ENCODE results near the gene CLEC1A.
A peak's percentile ranks its signal among the peaks of the same experiment; 100 is the strongest.

The CLEC1A gene

DNA sequence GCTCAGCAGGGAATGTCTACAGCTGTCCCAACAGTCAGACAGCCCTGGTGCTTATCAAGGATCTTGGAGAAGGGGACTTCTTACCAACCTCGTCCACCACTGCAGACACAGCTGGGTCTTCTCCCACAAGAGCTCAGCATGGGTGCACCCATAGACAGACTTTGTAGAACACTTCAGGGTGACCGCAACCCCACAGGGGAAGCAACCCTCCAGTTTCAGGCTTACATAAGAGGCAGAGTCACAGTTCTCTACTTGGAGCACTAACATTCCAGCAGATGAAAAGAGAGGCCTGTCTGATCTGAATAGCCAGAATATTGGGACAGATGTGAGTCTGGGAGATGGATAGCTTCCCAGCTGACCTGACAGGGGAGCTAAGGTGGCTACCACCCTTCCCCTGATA is 3.5 kb upstream of the CLEC1A start:
- no peak overlapping the region for H3K4me3 ChIP-seq (ENCODE audit: low read depth, low read length)
- DNase-seq (ENCODE audit: low read depth) = no peak
- TF ChIP-seq, protein P1, sequence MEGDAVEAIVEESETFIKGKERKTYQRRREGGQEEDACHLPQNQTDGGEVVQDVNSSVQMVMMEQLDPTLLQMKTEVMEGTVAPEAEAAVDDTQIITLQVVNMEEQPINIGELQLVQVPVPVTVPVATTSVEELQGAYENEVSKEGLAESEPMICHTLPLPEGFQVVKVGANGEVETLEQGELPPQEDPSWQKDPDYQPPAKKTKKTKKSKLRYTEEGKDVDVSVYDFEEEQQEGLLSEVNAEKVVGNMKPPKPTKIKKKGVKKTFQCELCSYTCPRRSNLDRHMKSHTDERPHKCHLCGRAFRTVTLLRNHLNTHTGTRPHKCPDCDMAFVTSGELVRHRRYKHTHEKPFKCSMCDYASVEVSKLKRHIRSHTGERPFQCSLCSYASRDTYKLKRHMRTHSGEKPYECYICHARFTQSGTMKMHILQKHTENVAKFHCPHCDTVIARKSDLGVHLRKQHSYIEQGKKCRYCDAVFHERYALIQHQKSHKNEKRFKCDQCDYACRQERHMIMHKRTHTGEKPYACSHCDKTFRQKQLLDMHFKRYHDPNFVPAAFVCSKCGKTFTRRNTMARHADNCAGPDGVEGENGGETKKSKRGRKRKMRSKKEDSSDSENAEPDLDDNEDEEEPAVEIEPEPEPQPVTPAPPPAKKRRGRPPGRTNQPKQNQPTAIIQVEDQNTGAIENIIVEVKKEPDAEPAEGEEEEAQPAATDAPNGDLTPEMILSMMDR (IDR thresholded peaks at IDR 0.05; ENCODE audit: control insufficient read depth, extremely low read depth, insufficient read depth) = no peak

DNA sequence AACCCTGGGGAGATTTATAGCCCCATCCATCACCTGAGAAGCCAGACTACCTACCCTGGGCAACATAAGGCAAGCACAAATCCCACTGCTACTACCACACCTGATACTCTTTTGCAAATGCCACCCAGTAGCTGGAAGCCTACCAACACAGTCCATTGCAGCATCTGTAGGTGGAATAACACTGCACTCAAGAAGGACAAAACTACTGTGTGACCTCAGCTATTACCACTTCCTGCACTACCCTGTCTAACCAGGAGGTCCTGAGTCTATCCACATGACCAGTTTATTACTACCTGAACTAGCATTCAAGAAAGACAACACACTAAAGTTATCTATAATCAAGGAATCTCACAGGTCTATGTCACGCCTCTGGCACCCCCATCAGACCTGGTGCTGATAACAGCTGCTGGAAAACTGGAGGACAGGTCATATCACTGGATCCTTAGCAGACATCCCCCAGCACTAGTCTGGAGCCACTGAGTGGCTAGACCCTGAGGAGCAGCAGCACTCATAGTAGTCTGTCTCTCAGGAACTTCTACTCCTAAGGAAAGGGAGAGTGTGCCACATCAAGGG is 2.9 kb upstream of the CLEC1A start:
- H3K4me3 ChIP-seq (ENCODE audit: low read depth, low read length) = no peak overlapping the region
- TF ChIP-seq, protein P1 (IDR thresholded peaks at IDR 0.05; ENCODE audit: control insufficient read depth, extremely low read depth, insufficient read depth) = no peak
- no peak for DNase-seq (ENCODE audit: low read depth)

DNA sequence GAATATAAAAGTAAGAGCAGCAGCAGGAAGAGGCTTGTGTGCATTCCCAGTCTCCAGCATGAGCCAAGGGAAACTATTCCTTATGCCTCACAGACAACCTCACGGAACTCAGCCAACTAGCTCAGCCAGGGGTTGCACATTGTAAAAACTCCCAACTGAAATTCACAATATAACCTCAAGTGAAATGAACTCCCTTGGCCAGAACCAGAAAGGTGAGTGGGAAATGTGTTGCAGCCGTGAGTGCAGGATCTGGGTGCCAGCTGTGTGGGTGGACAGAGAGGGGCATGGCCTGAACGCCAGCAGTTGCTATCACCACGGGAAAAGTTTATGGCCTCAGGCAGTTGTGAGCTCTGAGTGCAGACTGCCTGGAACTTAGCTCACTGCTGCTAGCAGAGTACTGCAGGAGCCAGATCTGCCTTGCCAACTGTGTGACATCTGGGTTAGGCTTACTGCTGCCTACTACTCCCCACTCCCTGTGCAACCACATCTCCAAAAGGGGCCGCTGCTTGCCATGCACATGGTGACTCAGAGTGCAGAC is 2.3 kb upstream of the CLEC1A start:
- DNase-seq (ENCODE audit: low read depth) = peak; percentile 56
- TF ChIP-seq, protein P1 (IDR thresholded peaks at IDR 0.05; ENCODE audit: control insufficient read depth, extremely low read depth, insufficient read depth) = no peak
- H3K4me3 ChIP-seq (ENCODE audit: low read depth, low read length) = no peak overlapping the region

DNA sequence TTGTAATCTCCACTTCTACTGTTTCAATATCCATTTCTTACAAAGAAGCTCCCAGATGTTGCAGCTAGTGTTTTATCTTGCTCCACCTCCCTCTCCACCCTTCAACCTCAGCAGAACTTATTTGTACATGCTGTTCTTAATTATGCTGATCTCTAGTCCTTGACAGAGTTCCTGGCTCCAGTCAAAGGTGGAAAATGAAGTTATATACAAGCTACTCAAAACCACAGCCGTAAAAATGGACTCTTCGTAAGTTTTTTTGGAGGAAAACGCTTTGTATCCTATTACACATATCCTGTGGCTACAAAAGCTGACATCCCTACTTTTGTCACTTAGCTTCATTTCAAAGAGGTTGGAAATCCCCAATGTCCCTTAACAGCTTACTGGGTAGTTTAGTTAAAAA is 1.3 kb downstream of the CLEC1A start:
- H3K4me3 ChIP-seq (ENCODE audit: low read depth, low read length) = no peak overlapping the region
- no peak for DNase-seq (ENCODE audit: low read depth)
- TF ChIP-seq, protein P1 (IDR thresholded peaks at IDR 0.05; ENCODE audit: control insufficient read depth, extremely low read depth, insufficient read depth) = no peak

GRCh38 chr12:10095971-10096370 is 2.8 kb downstream of the CLEC1A start:
- TF ChIP-seq, protein P1 (IDR thresholded peaks at IDR 0.05; ENCODE audit: control insufficient read depth, extremely low read depth, insufficient read depth) = no peak
- DNase-seq (ENCODE audit: low read depth) = no peak
- H3K4me3 ChIP-seq (ENCODE audit: low read depth, low read length) = no peak overlapping the region

- DNase-seq (ENCODE audit: low read depth) = no peak
- TF ChIP-seq, protein P1 (IDR thresholded peaks at IDR 0.05; ENCODE audit: control insufficient read depth, extremely low read depth, insufficient read depth) = no peak
- H3K4me3 ChIP-seq (ENCODE audit: low read depth, low read length) = no peak overlapping the region
These were observed 4.0 kb downstream of the CLEC1A start for GRCh38 chr12:10094646-10095395.
